GM19328 (cell line): ENCODE data around the gene CEP89.
"Not testable (repeated sequence)": the region's sequence is repeated elsewhere in the genome, so short reads cannot be mapped to it uniquely, and the experiment has no call there.

Experiments used
- ATAC-seq: cut with Tn5 transposase; IDR thresholded peaks from one replicate; pipeline ENCODE4 v1.9.1; 2021; ENCODE audit warnings: mild to moderate bottlenecking, moderate library complexity; ENCODE audit not compliant: unreplicated experiment

The CEP89 gene

DNA sequence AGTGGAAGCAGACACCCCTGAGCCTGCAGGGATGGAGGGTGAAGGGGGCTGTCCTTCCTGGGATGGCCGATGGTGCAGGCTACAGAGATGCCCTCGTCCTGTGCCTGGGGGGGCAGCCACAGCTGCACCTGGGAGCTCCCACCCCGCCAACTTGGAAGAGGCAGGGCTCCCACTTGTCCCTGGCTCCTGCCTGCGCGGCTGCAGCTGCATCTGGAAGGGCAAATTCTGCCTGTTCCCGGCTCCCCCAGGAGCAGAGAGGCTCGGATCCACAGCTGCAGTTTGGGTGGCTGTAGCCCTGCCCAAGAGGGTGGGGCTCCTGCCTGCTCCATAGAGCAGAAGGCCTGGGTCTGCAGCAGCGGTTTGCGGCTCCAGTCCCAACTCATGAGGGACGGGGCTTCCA lies 2.2 kb downstream of the CEP89 start:
- ATAC-seq: no peak

- ATAC-seq: no peak
These were observed 5.0 kb downstream of the CEP89 start for GRCh38 chr19:32966750-32967149.

DNA sequence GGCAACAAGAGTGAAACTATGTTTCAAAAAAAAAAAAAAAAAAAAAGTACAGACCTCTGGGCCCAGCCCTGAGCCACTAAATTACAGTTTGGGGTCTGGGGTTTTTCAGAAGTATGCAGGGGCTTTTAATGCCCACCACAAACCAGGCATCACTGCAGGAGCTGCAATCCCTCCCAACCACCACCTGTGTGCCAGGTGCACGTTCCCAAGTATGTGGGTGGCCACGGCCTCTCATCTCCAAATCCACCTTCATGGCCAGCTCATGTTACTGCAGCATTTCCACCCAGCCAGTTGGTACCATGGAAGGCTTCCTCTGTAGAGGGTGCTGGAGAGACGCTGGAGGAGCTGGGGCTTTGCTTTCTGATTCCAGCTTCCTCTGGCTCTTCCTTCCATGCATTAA lies 26.5 kb downstream of the CEP89 start:
- no peak for ATAC-seq

- not testable (repeated sequence) for ATAC-seq
These were observed 30.5 kb downstream of the CEP89 start for GRCh38 chr19:32941273-32941672.

GRCh38 chr19:32936065-32936464 lies 35.7 kb downstream of the CEP89 start:
- no peak for ATAC-seq

GRCh38 chr19:32935629-32936028 lies 36.1 kb downstream of the CEP89 start:
- ATAC-seq: no peak

DNA sequence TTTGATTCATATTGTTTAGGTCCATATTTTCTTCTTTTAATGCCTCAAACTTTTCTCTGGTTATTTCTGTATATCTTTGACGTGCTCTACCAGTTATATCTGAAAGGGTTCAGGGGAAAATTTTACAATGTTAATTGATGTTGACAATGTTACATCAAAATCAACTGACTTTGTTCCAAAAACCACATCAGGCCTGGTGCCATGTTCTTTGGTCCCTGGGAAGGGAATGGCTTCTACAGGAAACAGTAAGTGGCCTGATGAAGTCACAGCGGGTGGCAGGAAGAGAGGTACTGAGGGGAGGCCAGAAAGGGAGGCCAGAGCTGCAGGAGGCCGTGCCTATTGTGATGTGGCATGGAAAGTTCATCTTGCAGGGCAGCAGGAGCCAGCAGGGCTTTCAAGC lies 38.2 kb downstream of the CEP89 start:
- ATAC-seq: no peak

DNA sequence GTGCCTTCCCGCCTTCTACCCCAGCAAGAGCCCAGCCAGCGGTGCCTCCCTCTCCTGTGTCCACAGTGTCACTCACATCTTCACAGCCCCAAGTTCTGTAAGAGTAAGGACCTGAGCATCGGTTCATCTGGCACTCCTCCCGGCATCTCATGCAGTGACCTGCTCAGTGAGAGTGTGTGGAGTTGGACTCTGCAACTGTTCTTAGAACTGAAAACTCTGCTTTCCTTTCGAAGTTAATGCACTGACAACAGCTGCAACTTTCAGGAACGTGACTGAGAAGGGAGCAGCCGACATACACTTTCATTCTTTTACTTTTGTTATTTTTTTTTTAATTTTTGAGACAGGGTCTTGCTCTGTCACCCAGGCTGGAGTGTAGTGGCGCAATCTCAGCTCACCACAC lies 41.2 kb downstream of the CEP89 start:
- no peak for ATAC-seq

DNA sequence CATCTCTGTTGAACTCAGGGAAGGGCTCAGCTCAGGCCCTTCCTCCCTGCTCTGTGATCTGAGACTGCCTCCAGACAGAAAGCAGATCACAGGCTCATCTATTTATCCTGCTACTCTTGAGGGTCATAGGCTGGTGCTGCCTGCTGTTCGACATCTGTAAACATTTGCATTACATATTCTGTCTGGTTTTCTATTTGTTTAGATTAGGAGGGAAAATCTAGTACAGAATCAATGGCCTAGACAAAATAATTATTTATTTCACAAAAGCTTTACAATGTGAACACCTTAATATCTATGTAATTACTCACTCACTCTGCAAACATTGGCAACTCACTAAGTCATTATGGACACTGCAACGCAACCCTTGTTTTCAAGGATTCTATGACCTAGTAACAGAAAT lies 43.0 kb downstream of the CEP89 start:
- ATAC-seq: no peak

DNA sequence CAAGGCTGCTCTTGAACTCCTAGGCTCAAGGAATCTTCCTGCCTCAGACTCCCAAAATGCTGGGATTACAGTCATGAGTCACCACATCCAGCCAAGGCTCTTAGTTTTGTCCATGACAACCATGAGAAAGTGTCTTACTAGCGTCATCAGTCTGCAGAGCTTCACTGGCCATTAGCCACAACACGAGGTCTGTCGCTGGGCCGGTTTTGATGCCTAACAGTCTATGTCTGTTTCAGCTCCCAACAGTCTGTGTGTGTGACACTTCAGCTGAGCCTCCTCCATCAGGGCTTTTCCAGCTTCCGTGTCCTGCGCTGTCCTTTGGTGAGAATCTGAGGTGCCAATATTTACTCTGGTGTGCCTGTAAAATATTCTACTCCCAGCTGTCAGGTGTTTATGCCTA lies 47.6 kb downstream of the CEP89 start:
- ATAC-seq: no peak

DNA sequence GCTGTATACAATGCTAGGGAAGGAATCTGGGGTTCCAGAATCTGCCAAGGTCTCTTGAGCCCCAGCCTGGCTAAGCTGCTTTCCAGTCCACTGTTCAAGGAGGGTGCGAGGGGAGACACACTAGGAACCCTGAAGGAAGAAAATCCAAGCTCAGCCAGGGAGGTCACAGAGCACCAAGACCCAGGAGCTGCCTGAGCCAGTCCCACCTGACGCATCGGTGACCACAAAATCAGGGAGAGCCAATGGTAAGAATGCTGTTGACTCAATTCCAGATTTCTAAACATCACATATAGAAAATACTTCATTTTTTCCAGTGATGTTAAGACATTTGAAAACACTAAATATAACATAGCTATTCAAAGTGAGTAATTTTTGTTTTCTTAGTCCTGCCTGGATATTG lies 50.1 kb downstream of the CEP89 start:
- ATAC-seq: no peak

- no peak for ATAC-seq
These were observed 52.4 kb downstream of the CEP89 start for GRCh38 chr19:32919365-32919764.

GRCh38 chr19:32917616-32917996 lies 54.2 kb downstream of the CEP89 start:
- no peak for ATAC-seq

DNA sequence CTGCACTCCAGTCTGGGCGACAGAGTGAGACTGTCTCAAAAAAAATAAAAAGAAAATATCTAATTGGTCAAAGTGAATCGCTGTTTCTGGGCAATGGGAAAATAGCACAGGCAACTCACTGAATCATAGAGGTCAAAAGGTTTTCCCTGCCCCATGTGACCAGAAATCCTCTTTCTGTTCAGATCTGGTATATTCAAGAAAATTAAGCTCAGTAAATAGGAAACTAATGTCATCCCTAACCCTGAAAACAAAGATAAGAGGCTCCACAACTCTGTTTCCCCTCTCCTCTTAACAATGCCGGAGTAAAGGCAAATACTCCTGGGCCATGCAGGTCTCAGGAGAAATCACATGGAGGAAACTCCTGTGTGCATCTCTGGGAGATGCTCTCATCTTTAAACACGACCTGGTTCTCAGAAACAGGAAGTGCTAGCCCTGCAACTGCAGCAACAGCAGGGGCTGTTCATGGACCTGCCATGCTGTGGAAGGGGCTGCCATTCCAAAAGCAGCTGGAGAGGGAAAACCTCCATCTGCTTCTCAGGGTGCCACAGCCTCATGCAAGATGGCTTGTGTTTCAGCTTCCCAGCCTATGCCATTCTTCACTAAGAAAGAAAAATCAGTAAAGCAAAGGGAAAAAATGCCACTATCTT lies 54.7 kb downstream of the CEP89 start:
- no peak for ATAC-seq

DNA sequence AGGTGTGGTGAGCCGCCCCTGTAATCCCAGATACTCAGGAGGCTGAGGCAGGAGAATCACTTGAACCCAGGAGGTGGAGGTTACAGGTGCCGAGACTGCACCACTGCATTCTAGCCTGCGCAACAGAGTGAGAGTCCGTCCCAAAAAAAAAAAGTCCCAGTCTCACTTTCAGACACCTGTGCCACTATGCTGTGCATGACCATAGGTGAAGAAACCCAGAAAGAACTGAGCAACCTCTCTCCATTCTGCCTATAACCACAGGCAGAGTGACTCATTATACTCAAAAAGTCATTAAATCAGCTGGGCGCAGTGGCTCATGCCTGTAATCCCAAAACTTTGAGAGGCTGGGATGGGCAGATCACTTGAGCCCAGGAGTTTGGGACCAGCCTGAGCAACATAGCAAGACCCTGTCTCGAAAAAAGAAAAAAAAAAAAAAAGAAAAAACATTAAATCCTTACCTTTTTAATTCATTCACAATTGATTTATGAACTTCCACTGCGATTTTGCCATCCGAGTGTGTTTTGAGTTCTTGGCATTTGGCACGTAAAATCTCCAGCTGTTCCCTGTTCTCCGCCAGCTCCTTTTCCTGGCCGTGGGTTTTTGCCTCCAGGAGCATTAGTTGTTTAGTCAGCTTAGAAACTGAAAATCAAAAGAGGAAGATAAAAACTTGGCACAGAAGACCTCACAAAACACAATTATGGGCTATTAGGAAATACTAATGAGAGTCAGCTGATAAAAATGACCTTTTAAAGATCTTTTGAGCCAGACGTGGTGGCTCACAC lies 56.7 kb downstream of the CEP89 start:
- no peak for ATAC-seq

- no peak for ATAC-seq
These were observed 60.3 kb downstream of the CEP89 start for GRCh38 chr19:32911467-32911866.

DNA sequence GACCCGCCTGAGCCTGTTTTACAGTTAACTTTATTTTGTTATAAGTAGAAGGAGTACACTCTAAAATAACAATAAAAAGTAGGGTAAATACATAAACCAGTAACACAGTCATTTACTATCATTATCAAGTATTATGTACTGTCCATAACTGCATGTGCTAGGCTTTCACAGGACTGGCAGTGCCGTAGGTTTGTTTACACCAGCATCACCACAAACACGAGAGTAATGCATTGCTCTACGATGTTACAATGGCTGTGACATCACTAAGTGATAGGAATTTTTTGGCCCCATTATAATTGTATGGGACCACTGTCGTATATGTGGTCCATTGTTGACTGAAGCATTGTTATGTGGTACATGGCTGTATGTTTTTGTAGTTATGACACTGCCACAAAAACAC lies 60.9 kb downstream of the CEP89 start:
- no peak for ATAC-seq

- no peak for ATAC-seq
These were observed 61.7 kb downstream of the CEP89 start for GRCh38 chr19:32910094-32910493.

DNA sequence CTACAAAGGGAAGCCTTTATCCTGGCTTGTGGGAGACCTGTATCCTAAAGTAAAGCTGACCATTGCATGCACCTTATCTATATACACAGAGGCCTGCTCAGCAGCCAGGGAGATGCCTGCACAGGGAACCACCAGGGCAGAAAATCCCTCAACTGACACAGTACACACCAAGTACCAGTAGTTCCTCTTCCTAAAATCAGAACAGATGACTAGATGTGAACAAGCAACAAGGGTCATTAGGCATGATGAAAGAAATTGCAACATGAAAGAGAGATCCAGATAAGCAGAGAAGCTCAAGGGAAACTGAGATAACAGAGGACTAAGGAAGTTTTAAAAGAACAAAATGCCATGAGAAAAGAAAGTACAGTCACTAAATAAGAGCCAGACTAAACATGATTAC lies 62.5 kb downstream of the CEP89 start:
- ATAC-seq: no peak

DNA sequence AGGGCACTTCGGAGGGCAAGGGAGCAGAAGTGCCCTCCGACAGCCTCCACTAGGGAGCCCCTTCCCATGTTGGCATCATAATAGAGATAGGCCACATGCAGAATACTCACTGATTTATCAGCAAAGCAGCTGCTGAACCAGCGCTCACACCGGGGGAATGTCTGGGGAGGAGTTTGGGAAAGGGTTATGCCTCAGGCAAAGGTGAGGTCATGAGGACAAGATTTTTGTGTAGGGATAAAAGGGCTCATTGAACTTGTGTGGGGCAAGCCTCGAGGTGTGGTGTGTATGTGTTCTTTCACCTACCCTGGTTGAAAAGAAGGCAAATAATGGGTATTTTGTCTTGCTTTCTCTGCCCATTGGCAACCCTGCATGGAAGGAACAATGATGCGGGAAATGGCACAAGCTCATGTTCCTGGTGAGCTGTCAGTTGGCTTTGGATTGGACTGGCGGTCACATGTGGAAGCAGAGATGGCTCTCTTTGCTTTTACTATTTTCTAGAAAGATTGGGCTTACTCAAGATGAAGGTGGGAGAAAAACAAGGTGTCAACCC lies 63.0 kb downstream of the CEP89 start:
- no peak for ATAC-seq

DNA sequence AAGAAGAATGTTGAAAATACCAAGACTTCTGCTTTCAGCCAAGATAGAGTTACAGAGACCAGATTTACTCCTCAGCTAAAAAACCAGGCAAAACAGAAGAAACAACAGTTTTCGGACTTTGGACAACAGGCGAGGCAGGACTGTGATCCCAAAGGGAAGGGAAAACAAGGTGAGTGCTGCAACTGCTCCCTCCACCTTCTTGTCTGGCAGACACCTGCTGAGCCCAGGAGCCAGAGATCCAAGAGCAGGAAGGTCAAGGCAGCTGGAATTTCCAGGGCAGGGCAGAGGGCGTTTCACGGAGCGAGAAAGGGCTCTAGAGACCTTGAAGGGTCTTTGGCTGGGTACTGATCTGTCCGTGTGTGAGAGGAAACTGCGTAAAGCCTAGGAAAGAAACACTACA lies 69.3 kb downstream of the CEP89 start:
- ATAC-seq: no peak

DNA sequence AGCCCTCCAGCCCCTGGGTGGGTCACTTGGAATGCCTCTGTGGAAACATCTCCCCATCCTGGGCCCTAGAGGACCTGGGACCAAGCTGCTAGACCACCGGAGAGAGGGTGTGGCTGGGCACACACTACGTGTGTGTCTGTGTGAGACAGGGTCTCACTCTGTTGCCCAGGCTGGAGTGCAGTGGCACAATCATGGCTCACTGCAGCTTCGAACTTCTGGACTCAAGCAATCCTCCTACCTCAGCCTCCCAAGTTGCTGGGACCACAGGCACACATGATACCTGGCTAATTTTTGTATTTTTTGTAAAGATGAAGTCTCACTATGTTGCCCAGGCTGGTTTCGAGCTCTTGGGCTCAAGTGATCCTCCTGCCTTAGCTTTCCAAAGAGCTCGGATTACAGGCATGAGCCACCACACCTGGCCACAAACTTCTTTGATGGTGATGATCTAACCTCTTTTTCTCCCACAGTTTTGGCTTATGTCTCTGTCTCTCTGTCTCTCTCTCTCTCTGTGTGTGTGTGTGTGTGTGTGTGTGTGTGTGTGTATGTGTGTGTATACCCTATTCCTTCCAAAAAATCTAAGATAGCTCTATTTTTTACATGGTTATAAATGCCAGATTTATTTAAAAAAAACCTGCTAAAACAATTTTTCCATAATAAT lies 70.1 kb downstream of the CEP89 start:
- no peak for ATAC-seq
